HepG2 (cell line): ENCODE data around the gene ZNF691. TPM values are rescaled to one million over a fixed set of nuclear protein-coding genes. Genes with fewer than 3 reads are reported as not detected.

ENCODE experiments used
- ATF5 ChIP-seq: sonication (generic); formaldehyde crosslinking; IDR thresholded peaks from 2 replicates; pipeline ENCODE4 v1.4.0; 2020; ENCODE audit warnings: mild to moderate bottlenecking, low read depth, missing genetic modification reagents
- BRD4 ChIP-seq: sonication (generic); formaldehyde crosslinking; IDR thresholded peaks from 2 replicates; pipeline ENCODE4 v1.4.0; 2020; ENCODE audit warnings: missing genetic modification reagents
- CEBPG ChIP-seq: IDR thresholded peaks from 2 replicates; pipeline ENCODE4 v1.6.1; 2016
- EZH2 ChIP-seq: conservative IDR thresholded peaks from 2 replicates; pipeline ENCODE4 v1.6.1; 2012; ENCODE audit warnings: mild to moderate bottlenecking, low read depth, low read length, moderate library complexity
- FOXP1 ChIP-seq, 2 experiments: fragments of 450-650 bp in 1 of 2; IDR thresholded peaks; 2 replicates each; pipeline ENCODE4 v1.6.1; 2017 to 2018; ENCODE audit warnings: antibody characterized with exemption in 1 of 2
- HHEX ChIP-seq: IDR thresholded peaks from 2 replicates; pipeline ENCODE4 v1.6.1; 2016; ENCODE audit warnings: control low read depth
- HMG20A ChIP-seq: IDR thresholded peaks from 2 replicates; pipeline ENCODE4 v1.6.1; 2016; ENCODE audit warnings: borderline replicate concordance
- NAIF1 ChIP-seq: sonication (generic); formaldehyde crosslinking; IDR thresholded peaks from 2 replicates; pipeline ENCODE4 v1.5.0; 2020; ENCODE audit warnings: mild to moderate bottlenecking, missing genetic modification reagents, borderline replicate concordance
- NR2F2 ChIP-seq: IDR thresholded peaks from 2 replicates; pipeline ENCODE4 v1.6.1; 2012; ENCODE audit warnings: low read depth, inconsistent platforms, borderline replicate concordance
- PCBP2 ChIP-seq: fragments of 200-400 bp; formaldehyde crosslinking; optimal IDR thresholded peaks from 2 replicates; pipeline ENCODE3; 2018; ENCODE audit warnings: low read length, low read depth; ENCODE audit not compliant: poor library complexity, severe bottlenecking
- PRPF4 ChIP-seq: fragments of 200-400 bp; formaldehyde crosslinking; IDR thresholded peaks from 2 replicates; pipeline ENCODE4 v1.6.1; 2016; ENCODE audit warnings: low read length, low read depth; ENCODE audit not compliant: poor library complexity, severe bottlenecking
- SAFB2 ChIP-seq: sonication (generic); formaldehyde crosslinking; IDR thresholded peaks from 2 replicates; pipeline ENCODE4 v1.5.1; 2020; ENCODE audit warnings: missing genetic modification reagents, low read depth, mild to moderate bottlenecking, borderline replicate concordance
- SOX13 ChIP-seq, 3 experiments: fragments of 450-650 bp in 1 of 3; sonication (generic) in 1 of 3; formaldehyde crosslinking in 1 of 3; IDR thresholded peaks in 2 of 3; conservative IDR thresholded peaks in 1 of 3; 2 replicates each; pipeline versions ENCODE4 v1.5.0 to v1.6.1; 2016 to 2020; ENCODE audit warnings: antibody characterized with exemption in 1 of 3, mild to moderate bottlenecking in 1 of 3, missing compliant biosample characterization in 1 of 3, missing genetic modification reagents in 1 of 3, moderate library complexity in 1 of 3
- SRSF9 ChIP-seq: fragments of 200-400 bp; formaldehyde crosslinking; IDR thresholded peaks from 2 replicates; pipeline ENCODE4 v1.6.1; 2018; ENCODE audit warnings: borderline replicate concordance, mild to moderate bottlenecking, low read depth, low read length; ENCODE audit not compliant: insufficient read depth, poor library complexity, severe bottlenecking
- U2AF1 ChIP-seq: fragments of 200-400 bp; formaldehyde crosslinking; optimal IDR thresholded peaks from 2 replicates; pipeline ENCODE3; 2017; ENCODE audit warnings: mild to moderate bottlenecking, low read depth, low read length
- ZBTB46 ChIP-seq: sonication (generic); formaldehyde crosslinking; IDR thresholded peaks from 2 replicates; pipeline ENCODE4 v1.4.0; 2020; ENCODE audit warnings: mild to moderate bottlenecking, missing genetic modification reagents, borderline replicate concordance
- ZFP82 ChIP-seq: sonication (generic); formaldehyde crosslinking; IDR thresholded peaks from 2 replicates; pipeline ENCODE4 v1.5.1; 2020; ENCODE audit warnings: mild to moderate bottlenecking, missing genetic modification reagents, borderline replicate concordance
- ZNF10 ChIP-seq: sonication (generic); formaldehyde crosslinking; IDR thresholded peaks from 2 replicates; pipeline ENCODE4 v1.4.0; 2020; ENCODE audit warnings: mild to moderate bottlenecking, low read depth, missing genetic modification reagents, borderline replicate concordance
- ZNF230 ChIP-seq: sonication (generic); formaldehyde crosslinking; IDR thresholded peaks from 2 replicates; pipeline ENCODE4 v1.4.0; 2020; ENCODE audit warnings: mild to moderate bottlenecking, missing genetic modification reagents
- ZNF235 ChIP-seq: sonication (generic); formaldehyde crosslinking; IDR thresholded peaks from 2 replicates; pipeline ENCODE4 v1.8.1; 2023; ENCODE audit warnings: mild to moderate bottlenecking, missing genetic modification reagents, borderline replicate concordance
- ZNF256 ChIP-seq: sonication (generic); formaldehyde crosslinking; conservative IDR thresholded peaks from 2 replicates; pipeline ENCODE4 v1.4.0; 2020; ENCODE audit warnings: missing genetic modification reagents
- ZNF619 ChIP-seq: sonication (generic); formaldehyde crosslinking; IDR thresholded peaks from 2 replicates; pipeline ENCODE4 v1.4.0; 2020; ENCODE audit warnings: mild to moderate bottlenecking, missing genetic modification reagents
- ZNF703 ChIP-seq: sonication (generic); formaldehyde crosslinking; IDR thresholded peaks from 2 replicates; pipeline ENCODE4 v1.5.1; 2020; ENCODE audit warnings: missing genetic modification reagents, mild to moderate bottlenecking, moderate library complexity, borderline replicate concordance
- ZNF713 ChIP-seq: sonication (generic); formaldehyde crosslinking; IDR thresholded peaks from 2 replicates; pipeline ENCODE4 v1.4.0; 2020; ENCODE audit warnings: mild to moderate bottlenecking, missing genetic modification reagents
- polyA plus RNA-seq, 8 experiments: library from polyadenylated mRNA; depleted of rRNA in 3 of 8; stranded (reverse) in 7 of 8; unstranded in 1 of 8; fragments of >200 nt; fragmentation: Illumina TruSeq in 4 of 8; extraction: Trizol in 4 of 8; gene quantifications; 2 replicates each; pipeline versions ENCODE4 v1.2.1 to v1.2.3, GENCODE V29; 2011 to 2016; ENCODE audit warnings: low read depth in 4 of 8, missing spikeins in 1 of 8, mixed read lengths in 1 of 8; ENCODE audit not compliant: insufficient read depth in 1 of 8
- total RNA-seq, 5 experiments: library from RNA; depleted of rRNA; stranded (reverse); fragments of >200 nt; fragmentation: Illumina TruSeq; extraction: Trizol; gene quantifications; 2 replicates each; pipeline ENCODE4 v1.2.3, GENCODE V29; 2016; ENCODE audit warnings: low read depth in 1 of 5

The ZNF691 gene
- total and polyA plus RNA-seq, 2 of the 13 experiments (the other 11 are each of a cell fraction or from before 2014, with no cell fraction given) = 7.6 to 7.8 TPM

- TF ChIP-seq ZNF235 (no peak), ZNF230 (CRISPR knock-in tag) (no peak), ZNF256 (no peak), ZNF619 (CRISPR knock-in tag) (no peak), ZNF10 (no peak), ATF5 (CRISPR knock-in tag) (no peak), PCBP2 (no peak), ZFP82 (no peak), ZNF713 (CRISPR knock-in tag) (no peak), CEBPG (no peak), PRPF4 (no peak), ZBTB46 (CRISPR knock-in tag) (no peak), NAIF1 (CRISPR knock-in tag) (peak; percentile 21; the same call in 1 of the 2 replicates), FOXP1 (IDR thresholded peaks at IDR 0.05) (no peak), FOXP1 (CRISPR knock-in tag; IDR thresholded peaks at IDR 0.05) (no peak), HMG20A (CRISPR knock-in tag) (no peak), NR2F2 (0 out of 2 replicates have a peak, but pooled peaks have one; percentile 30), HHEX (no peak), BRD4 (CRISPR knock-in tag) (peak; percentile 24; the same call in 1 of the 2 replicates), SOX13 (IDR thresholded peaks at IDR 0.05) (no peak), SOX13 (CRISPR knock-in tag; conservative IDR thresholded peaks at IDR 0.05 in 1 of 2, IDR thresholded peaks at IDR 0.05 in 1 of 2) (no peak), EZH2 (no peak), ZNF703 (CRISPR knock-in tag) (no peak), SRSF9 (no peak), U2AF1 (no peak), SAFB2 (CRISPR knock-in tag) (no peak)
Measured at GRCh38 chr1:42846257-42847110, at the start of gene ZNF691 (continued).
